Activated naive CD4-positive, alpha-beta T cell treated with anti-CD3 and anti-CD28 coated beads for 36 hours (primary cell): Measurements from ENCODE around the gene HOXC4. TPM values are rescaled to one million over a fixed set of nuclear protein-coding genes. Genes with fewer than 3 reads are reported as not detected.

Experiments
- CTCF ChIA-PET: fragments of 350-600 bp; sonication (Branson Sonifier 250); formaldehyde crosslinking; loops from one replicate; lab custom pipeline; 2021; ENCODE audit warnings: antibody characterized with exemption; lab: Charles Lee
- DNase-seq: peaks from one replicate; pipeline ENCODE4 v3.0.0-alpha.2; 2020
- H3K27ac Mint-ChIP-seq: one replicate; pipeline ENCODE4 v1.8.0; 2021; ENCODE audit warnings: mild to moderate bottlenecking, mixed read lengths
- H3K27me3 Mint-ChIP-seq: one replicate; pipeline ENCODE4 v1.8.0; 2021; ENCODE audit warnings: low read depth, mixed read lengths
- H3K36me3 Mint-ChIP-seq: one replicate; pipeline ENCODE4 v1.8.0; 2021; ENCODE audit warnings: low read depth, mixed read lengths
- H3K4me1 Mint-ChIP-seq: one replicate; pipeline ENCODE4 v1.8.0; 2021; ENCODE audit warnings: low read depth, mixed read lengths
- H3K4me3 Mint-ChIP-seq: one replicate; pipeline ENCODE4 v1.8.0; 2021; ENCODE audit warnings: mild to moderate bottlenecking, moderate library complexity, mixed read lengths
- H3K9me3 Mint-ChIP-seq: one replicate; pipeline ENCODE4 v1.8.0; 2021; ENCODE audit warnings: mixed read lengths
- intact Hi-C: fragments of 100-400 bp; cut with micrococcal nuclease; formaldehyde crosslinking; loops from one replicate; pipeline ENCODE4 v1.15.1; 2023
- total RNA-seq, 2 experiments: library from RNA; stranded (reverse); gene quantifications; one replicate each; pipeline ENCODE4 v1.2.3, GENCODE V29; 2021

The HOXC4 gene
- total RNA-seq, result under 1 TPM in 1 of 2 experiments, not detected in 1; 0.12 TPM

DNA sequence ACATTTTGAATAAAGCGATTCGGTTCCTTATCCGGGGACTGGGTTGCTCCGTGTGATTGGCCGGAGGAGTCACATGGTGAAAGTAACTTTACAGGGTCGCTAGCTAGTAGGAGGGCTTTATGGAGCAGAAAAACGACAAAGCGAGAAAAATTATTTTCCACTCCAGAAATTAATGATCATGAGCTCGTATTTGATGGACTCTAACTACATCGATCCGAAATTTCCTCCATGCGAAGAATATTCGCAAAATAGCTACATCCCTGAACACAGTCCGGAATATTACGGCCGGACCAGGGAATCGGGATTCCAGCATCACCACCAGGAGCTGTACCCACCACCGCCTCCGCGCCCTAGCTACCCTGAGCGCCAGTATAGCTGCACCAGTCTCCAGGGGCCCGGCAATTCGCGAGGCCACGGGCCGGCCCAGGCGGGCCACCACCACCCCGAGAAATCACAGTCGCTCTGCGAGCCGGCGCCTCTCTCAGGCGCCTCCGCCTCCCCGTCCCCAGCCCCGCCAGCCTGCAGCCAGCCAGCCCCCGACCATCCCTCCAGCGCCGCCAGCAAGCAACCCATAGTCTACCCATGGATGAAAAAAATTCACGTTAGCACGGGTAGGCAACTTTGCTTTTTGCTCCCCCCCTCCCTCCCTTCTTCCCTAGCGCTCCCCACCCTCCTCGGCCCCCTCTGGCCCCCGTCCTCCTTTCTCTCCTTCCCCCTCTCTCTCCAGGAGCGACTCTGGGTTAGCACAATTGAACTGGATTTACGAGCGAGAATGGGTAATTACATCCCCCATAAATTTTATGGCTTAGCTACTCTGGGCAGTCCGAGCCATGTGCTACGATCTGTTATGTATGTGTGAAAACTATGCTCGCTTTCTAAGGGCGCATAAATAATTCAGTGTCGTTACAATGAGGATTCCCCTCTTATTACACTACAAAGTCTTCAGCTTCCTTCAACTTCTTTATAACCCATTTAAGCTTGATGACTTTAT lies at the start of gene HOXC4:
Gene HOXC4, plus strand, starts transcription at position 85 of the 991 bp plus-strand sequence. Its CDS starts 88 bp downstream, at position 173.
- Mint-ChIP-seq H3K4me3 (peak within 1 kb of the TSS; percentile 38), H3K27ac (no peak within 1 kb of the TSS), H3K4me1 (peaks cover 21% of the 10 kb centered on the region), H3K36me3 (no peaks in the 10 kb centered on the region), H3K9me3 (no peaks in the 10 kb centered on the region), H3K27me3 (peaks cover 67% of the 10 kb centered on the region)
- CTCF ChIA-PET, result interaction anchor here (0.6 to 2.0 kb wide), 4 partner anchors 21 to 154 kb away, joined by 3 to 11 read pairs (median 4); partner anchors contain the start of gene HOXC5
- intact Hi-C loops, result loop anchor here (1.0 to 5.0 kb wide), 3 partner anchors 8 to 102 kb away; partner anchors contain the start of genes HOTAIR, HOXC11 and HOXC12
- DNase-seq, result no peak

GRCh38 chr12:54004063-54004840 lies 49.4 kb upstream of the HOXC4 start:
- no peaks in the 10 kb centered on the region for H3K9me3 Mint-ChIP-seq
- H3K4me1 Mint-ChIP-seq, result peaks cover 20% of the 10 kb centered on the region
- intact Hi-C loops, result no loop called here
- no peak overlapping the region for H3K4me3 Mint-ChIP-seq
- no peak for DNase-seq
- CTCF ChIA-PET, result interaction anchor here (0.9 to 6.8 kb wide), 10 partner anchors 12 to 203 kb away, joined by 3 to 72 read pairs (median 6); partner anchors contain the start of genes HOXC10, HOXC5 and SMUG1
- H3K27ac Mint-ChIP-seq, result no peak overlapping the region
- H3K36me3 Mint-ChIP-seq, result no peaks in the 10 kb centered on the region
- H3K27me3 Mint-ChIP-seq, result peaks cover 89% of the 10 kb centered on the region

DNA sequence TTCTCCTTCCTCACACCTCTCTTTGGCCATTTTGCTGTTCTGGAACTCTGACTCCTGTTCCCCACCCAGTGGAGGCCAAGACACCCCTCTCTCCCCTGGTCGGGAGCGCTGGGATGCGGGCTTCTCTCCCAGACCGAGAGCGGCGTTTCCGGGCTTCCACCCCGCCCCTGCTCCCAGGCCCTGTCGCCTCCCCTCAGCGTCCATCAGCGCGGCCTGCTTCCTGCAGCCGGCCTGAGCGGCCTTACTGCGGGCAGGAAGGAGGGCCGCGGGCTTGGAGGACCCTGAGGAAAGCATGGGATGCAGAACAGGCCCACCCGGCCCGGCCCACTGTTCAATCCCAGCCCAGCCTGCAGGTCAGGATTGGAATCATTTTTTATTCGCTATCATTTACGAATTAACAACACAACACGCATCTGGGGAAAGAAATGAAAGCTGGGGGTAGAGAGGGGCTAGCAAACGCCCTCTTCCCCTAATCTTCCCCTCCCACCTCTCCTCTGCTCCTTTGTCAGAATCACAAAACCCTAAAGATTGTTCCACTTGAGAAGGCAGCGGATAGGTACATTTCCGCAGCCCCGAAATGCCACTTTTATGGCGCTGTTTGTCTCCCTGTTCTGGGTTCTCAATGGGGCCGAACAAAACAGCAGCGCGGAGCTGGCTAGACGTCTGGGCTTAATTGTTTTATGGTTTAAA lies 48.6 kb upstream of the HOXC4 start:
- no peak overlapping the region for H3K4me3 Mint-ChIP-seq
- intact Hi-C loops, result no loop called here
- peaks cover 92% of the 10 kb centered on the region for H3K27me3 Mint-ChIP-seq
- CTCF ChIA-PET, result interaction anchor here (0.9 to 6.8 kb wide), 14 partner anchors 12 to 202 kb away, joined by 3 to 72 read pairs (median 5); partner anchors contain the start of genes HOXC10, HOXC5 and SMUG1
- H3K4me1 Mint-ChIP-seq, result peaks cover 24% of the 10 kb centered on the region
- no peak for DNase-seq
- H3K9me3 Mint-ChIP-seq, result no peaks in the 10 kb centered on the region
- H3K36me3 Mint-ChIP-seq, result no peaks in the 10 kb centered on the region
- H3K27ac Mint-ChIP-seq, result no peak overlapping the region

GRCh38 chr12:54005531-54005852 lies 48.1 kb upstream of the HOXC4 start:
- CTCF ChIA-PET, result interaction anchor here (0.6 to 6.8 kb wide), 15 partner anchors 11 to 262 kb away, joined by 3 to 72 read pairs (median 5); partner anchors contain the start of genes HOXC10, HOXC5 and SMUG1
- no peaks in the 10 kb centered on the region for H3K36me3 Mint-ChIP-seq
- no peak for DNase-seq
- no peak overlapping the region for H3K27ac Mint-ChIP-seq
- H3K4me1 Mint-ChIP-seq, result peaks cover 24% of the 10 kb centered on the region
- intact Hi-C loops, result no loop called here
- H3K9me3 Mint-ChIP-seq, result no peaks in the 10 kb centered on the region
- no peak overlapping the region for H3K4me3 Mint-ChIP-seq
- H3K27me3 Mint-ChIP-seq, result peaks cover 92% of the 10 kb centered on the region

DNA sequence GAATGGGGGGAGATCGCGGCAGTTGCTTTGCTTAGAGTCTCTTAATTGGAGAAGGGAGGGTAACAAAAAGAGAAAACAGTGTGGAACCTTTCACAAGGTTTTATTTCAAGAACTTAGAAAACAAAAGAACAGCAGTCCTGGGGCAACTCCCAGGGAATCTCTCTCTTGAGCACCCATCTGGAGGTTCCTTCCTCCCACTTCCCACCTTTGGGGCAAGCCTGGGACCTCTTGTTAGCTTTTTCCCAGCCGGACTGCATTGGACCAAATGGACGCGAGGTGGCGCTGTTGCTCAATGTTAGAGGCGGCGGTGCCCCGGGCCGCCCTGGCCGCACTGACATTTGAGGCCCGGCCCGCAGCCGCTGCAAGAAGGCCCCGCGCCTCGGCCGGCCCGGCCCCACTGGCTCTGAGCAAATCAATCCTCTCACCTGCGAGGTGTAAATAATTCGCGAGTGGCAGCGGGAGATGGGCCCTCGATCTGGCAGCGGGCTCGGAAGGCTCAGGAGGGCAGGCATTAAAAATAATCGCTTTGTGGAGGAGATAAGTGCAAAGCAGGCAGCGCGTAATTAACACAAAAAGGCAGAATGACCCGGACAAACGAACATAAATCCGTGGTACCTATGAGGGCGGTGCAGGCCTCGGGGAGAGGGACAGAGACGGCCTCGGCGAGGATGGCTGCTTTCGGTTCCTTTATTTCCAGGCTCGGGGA lies 47.6 kb upstream of the HOXC4 start:
- H3K4me1 Mint-ChIP-seq, result peaks cover 25% of the 10 kb centered on the region

DNA sequence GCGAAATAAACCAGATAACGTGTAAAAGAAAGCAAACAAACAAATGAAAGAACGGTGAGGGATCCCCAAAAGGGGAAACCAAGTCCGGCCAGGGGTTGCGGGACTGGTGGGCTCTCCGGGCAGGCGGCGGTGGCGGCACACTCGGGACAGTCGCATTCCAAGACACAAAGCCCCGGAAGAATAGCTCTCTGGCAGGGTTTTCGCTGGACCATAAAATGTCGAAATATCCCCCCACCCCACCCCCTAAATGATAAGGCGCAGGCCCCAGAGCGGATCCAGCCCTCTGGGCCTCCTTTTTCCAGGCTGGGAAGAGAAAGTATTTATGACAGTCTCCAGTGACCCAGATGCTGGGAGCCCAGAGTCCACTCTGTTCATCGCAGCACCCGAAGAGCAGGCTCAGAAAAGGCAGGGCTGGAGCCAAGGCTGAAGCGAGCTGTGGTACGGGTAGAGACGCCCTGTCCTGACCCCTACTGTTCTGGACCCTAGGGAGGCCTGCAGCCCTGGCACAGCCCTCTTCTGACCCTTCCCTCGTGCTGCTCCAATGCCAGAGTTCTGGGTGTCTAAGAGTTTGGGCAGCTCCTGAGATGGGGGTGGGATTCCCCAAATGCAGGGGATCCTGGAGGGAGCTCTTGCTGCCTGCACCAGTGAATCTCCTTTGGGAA lies 46.9 kb upstream of the HOXC4 start:
- Mint-ChIP-seq H3K27me3 (peaks cover 90% of the 10 kb centered on the region), H3K4me3 (peak overlapping the region; percentile 58), H3K36me3 (no peaks in the 10 kb centered on the region), H3K27ac (no peak overlapping the region), H3K9me3 (no peaks in the 10 kb centered on the region), H3K4me1 (peaks cover 30% of the 10 kb centered on the region)
- CTCF ChIA-PET, result interaction anchor here (0.6 to 6.8 kb wide), 15 partner anchors 10 to 208 kb away, joined by 3 to 72 read pairs (median 5); partner anchors contain the start of genes HOXC10, HOXC5 and SMUG1
- no peak for DNase-seq
- intact Hi-C loops, result loop anchor here (1.0 kb wide), 5 partner anchors 21 to 202 kb away; partner anchors contain the start of gene HOXC10

More for the DNA sequence above, 47.6 kb upstream of the HOXC4 start:
- intact Hi-C loops, result loop anchor here (1.0 kb wide), 5 partner anchors 21 to 202 kb away; partner anchors contain the start of gene HOXC10
- Mint-ChIP-seq H3K36me3 (no peaks in the 10 kb centered on the region), H3K27ac (no peak overlapping the region), H3K9me3 (no peaks in the 10 kb centered on the region), H3K27me3 (peaks cover 90% of the 10 kb centered on the region), H3K4me3 (peak overlapping the region; percentile 58)
- CTCF ChIA-PET, result interaction anchor here (0.6 to 6.8 kb wide), 21 partner anchors 9 to 261 kb away, joined by 3 to 72 read pairs (median 4); partner anchors contain the start of genes HOXC10, HOXC5 and SMUG1
- peak; percentile 91 for DNase-seq

DNA sequence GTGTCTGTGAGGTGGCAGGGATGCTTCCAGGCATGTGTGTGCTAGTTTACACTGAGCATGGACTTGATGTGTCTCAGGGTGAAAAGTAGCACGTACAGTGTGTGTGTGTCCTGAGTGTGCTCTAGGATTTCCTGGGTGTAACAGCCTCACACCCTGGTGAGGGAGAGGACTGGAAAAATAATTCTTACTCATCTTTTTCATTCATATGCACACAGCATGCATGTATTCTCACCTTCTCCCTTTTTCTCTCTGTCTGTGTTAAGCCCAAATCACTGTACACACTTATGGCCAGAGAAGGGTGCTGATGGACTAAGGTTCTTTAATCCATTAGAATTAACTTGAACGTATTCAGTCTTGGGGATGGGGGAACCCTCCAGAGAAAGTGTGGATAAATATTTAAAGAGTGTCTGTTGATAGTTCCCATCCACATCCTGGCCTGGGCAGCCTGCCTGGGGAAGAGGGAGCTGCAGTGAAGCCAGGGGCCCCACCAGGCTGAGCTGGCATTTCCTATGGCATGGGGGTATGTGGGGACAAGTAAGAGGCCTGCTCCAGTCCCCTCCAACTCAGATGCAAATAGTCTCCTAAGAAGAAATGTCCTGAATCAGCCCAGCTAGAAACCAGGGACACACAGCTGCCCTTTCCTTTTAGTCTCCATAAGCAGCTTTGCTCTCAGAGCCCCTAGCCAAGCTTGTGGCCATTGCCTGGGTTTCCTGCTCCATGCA lies 45.9 kb upstream of the HOXC4 start:
- H3K27ac Mint-ChIP-seq, result no peak overlapping the region
- intact Hi-C loops, result no loop called here
- CTCF ChIA-PET, result interaction anchor here (0.6 to 6.8 kb wide), 11 partner anchors 10 to 301 kb away, joined by 3 to 72 read pairs (median 8); partner anchors contain the start of genes HOXC10, HOXC5 and SMUG1
- H3K27me3 Mint-ChIP-seq, result peaks cover 87% of the 10 kb centered on the region
- H3K9me3 Mint-ChIP-seq, result no peaks in the 10 kb centered on the region
- H3K36me3 Mint-ChIP-seq, result no peaks in the 10 kb centered on the region
- no peak overlapping the region for H3K4me3 Mint-ChIP-seq
- DNase-seq, result no peak
- H3K4me1 Mint-ChIP-seq, result peaks cover 27% of the 10 kb centered on the region

DNA sequence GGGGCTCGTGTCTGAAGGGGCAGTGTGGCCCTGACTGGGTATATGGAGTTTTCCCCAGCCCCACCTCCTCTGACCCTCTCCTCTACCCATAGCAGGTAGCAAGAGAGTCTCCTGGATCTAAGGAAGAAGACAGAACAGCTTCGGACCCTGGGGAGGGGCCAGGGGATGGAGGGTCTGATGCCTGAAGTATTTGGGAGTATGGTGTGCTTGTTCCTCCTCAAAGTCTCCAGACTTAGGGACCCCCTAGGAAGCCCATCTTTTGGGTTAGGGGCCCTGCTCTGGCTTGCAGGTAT lies 45.4 kb upstream of the HOXC4 start:
- H3K27ac Mint-ChIP-seq, result no peak overlapping the region
- H3K9me3 Mint-ChIP-seq, result no peaks in the 10 kb centered on the region
- DNase-seq, result no peak
- intact Hi-C loops, result no loop called here
- CTCF ChIA-PET, result interaction anchor here (0.6 to 6.8 kb wide), 13 partner anchors 10 to 302 kb away, joined by 3 to 72 read pairs (median 6); partner anchors contain the start of genes HOXC10, HOXC5 and SMUG1
- H3K27me3 Mint-ChIP-seq, result peaks cover 87% of the 10 kb centered on the region
- no peak overlapping the region for H3K4me3 Mint-ChIP-seq
- H3K4me1 Mint-ChIP-seq, result peaks cover 27% of the 10 kb centered on the region
- H3K36me3 Mint-ChIP-seq, result no peaks in the 10 kb centered on the region

DNA sequence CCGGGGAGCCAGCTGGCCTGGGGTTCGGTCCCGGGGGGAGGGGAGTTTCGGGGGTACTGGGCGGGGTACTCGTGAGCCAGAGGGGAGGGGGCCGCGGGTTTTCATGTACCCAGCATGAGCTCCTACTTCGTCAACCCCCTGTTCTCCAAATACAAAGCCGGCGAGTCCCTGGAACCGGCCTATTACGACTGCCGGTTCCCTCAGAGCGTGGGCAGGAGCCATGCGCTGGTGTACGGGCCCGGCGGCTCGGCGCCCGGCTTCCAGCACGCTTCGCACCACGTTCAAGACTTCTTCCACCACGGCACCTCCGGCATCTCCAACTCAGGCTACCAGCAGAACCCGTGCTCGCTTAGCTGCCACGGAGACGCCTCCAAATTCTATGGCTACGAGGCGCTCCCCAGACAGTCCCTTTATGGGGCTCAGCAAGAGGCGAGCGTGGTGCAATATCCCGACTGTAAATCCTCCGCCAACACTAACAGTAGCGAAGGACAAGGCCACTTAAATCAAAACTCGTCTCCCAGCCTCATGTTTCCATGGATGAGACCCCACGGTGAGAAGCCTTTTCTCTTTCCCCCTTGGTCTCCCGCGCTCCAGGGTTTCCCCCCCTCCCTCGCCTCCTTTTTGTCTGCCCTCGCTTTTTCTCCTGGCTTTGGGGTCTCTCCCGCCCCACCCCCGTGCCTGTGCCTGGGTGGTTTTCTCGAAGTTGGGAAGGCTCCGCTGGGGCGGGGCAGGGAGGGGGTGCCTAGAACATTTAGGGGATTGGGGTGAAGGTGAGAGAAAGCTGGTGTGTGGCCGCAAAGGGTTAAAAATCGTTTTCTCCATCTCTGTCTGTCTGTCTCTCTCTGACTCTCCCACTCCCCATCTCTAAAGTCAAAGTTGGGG lies 44.2 kb upstream of the HOXC4 start:
- Mint-ChIP-seq H3K27ac (no peak overlapping the region), H3K36me3 (no peaks in the 10 kb centered on the region), H3K9me3 (no peaks in the 10 kb centered on the region), H3K4me3 (peak overlapping the region; percentile 48), H3K4me1 (peaks cover 27% of the 10 kb centered on the region), H3K27me3 (peaks cover 86% of the 10 kb centered on the region)
- CTCF ChIA-PET, result interaction anchor here (0.7 to 6.8 kb wide), 23 partner anchors 8 to 494 kb away, joined by 3 to 72 read pairs (median 4); partner anchors contain the start of genes HOXC10, HOXC5 and SMUG1
- DNase-seq, result peak; percentile 34
- intact Hi-C loops, result loop anchor here (1.0 kb wide), 1 partner anchor 8 kb away; no protein-coding TSS in a partner anchor
